Sigmoid colon (tissue), 7 donors: ENCODE results near the gene SUMF1. TPM values are rescaled to one million over a fixed set of nuclear protein-coding genes. Genes with fewer than 3 reads are reported as not detected.

Source experiments
- DNase-seq: peaks from one replicate; pipeline ENCODE4 v3.0.0-alpha.2; 2019
- H3K27ac ChIP-seq, 4 donors: fragments of 200-600 bp; sonication (generic); one replicate each; pipeline ENCODE4 v1.5.1; 2016 to 2019; ENCODE audit warnings: mild to moderate bottlenecking in 1 of 4
- H3K27me3 ChIP-seq, 3 donors: fragments of 200-600 bp; sonication (generic); one replicate each; pipeline ENCODE4 v1.5.1; 2019; ENCODE audit warnings: mild to moderate bottlenecking in 1 of 3
- H3K36me3 ChIP-seq, 4 donors: fragments of 200-600 bp; sonication (generic); one replicate each; pipeline ENCODE4 v1.5.1; 2016 to 2019
- H3K4me1 ChIP-seq, 4 donors: fragments of 200-600 bp; sonication (generic); one replicate each; pipeline ENCODE4 v1.5.1; 2017 to 2019
- H3K4me3 ChIP-seq, 4 donors: fragments of 200-600 bp; sonication (generic); one replicate each; pipeline ENCODE4 v1.5.1; 2017 to 2019; ENCODE audit warnings: mild to moderate bottlenecking in 2 of 4, moderate library complexity in 1 of 4
- H3K9me3 ChIP-seq, 4 donors: fragments of 200-600 bp in 3 of 4; sonication (generic) in 3 of 4; one replicate each; pipeline versions ENCODE4 v1.5.1 to v1.6.1; 2013 to 2019
- EP300 ChIP-seq, 4 donors: sonication (generic); formaldehyde crosslinking; IDR thresholded peaks; one replicate each; pipeline ENCODE4 v1.6.1; 2017; ENCODE audit warnings: antibody characterized with exemption in 4 of 4
- POLR2A ChIP-seq, 2 donors: fragments of 450-650 bp; IDR thresholded peaks; one replicate each; pipeline ENCODE4 v1.6.1; 2016; ENCODE audit warnings: antibody characterized with exemption in 2 of 2, mild to moderate bottlenecking in 2 of 2, moderate library complexity in 2 of 2
- POLR2AphosphoS5 ChIP-seq, 4 donors: sonication (generic); formaldehyde crosslinking; IDR thresholded peaks; one replicate each; pipeline ENCODE4 v1.6.1; 2017; ENCODE audit warnings: antibody characterized with exemption in 4 of 4
- WGBS, 2 donors: extraction: QIAGEN DNeasy Blood & Tissue Kit; methylation state at CpG; one replicate each; pipeline ENCODE4 v1.1.7; 2013; 5-methylcytosine and 5-hydroxymethylcytosine counted together
- intact Hi-C: fragments of 100-400 bp; cut with DNase I; formaldehyde crosslinking; loops from one replicate; pipeline ENCODE4 v1.15.1; 2023
- polyA plus RNA-seq, 3 donors: library from polyadenylated mRNA; stranded (reverse); fragments of 200-250 nt; gene quantifications; one replicate each; pipeline ENCODE4 v1.2.3, GENCODE V29; 2013
- total RNA-seq, 4 donors: library from RNA; depleted of rRNA; stranded (reverse); fragments of >200 nt; gene quantifications; one replicate each; pipeline ENCODE4 v1.1.0, GENCODE V29; 2016
- TF ChIP-seq, protein P1 (sequence below), 4 experiments: fragments of 450-650 bp in 3 of 4; fragments of 200-600 bp in 1 of 4; IDR thresholded peaks; one replicate each; pipeline ENCODE4 v1.5.1; 2016 to 2019; ENCODE audit warnings: antibody characterized with exemption in 4 of 4, mild to moderate bottlenecking in 3 of 4, moderate library complexity in 2 of 4
- donor health status: healthy with polysubstance abuse.
- donor health status: Bipolar disorder and iron deficiency.
- donor health status: healthy.

The SUMF1 gene
- total and polyA plus RNA-seq, 7 donors = 8.4 to 57.4 (median 23.3) TPM

DNA sequence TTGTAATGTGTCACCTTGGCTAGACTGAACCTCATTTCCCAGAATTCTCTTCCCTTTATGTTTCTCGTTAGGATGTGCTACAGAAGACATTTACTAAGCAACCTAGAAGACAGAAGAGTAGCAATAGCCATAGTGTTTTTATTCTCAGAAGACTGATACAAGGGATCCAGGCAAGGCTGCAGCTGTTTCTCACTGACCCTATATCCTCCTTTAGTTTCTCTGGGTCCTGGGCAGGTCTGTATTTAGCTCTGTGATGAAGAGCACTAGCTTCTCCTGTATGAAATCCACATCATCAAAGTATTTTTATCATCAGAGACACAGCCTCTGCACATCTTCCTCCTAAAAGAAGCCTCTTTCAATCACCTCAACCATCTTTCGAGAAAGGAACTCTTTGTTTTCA lies 72.5 kb downstream of the SUMF1 start:
- 96 to 99% methylated on average over 2 of the region's 2 CpGs for WGBS, 2 donors
- no peak for DNase-seq
- H3K9me3 ChIP-seq = no peaks in the 10 kb centered on the region
- no peak overlapping the region for H3K4me3 ChIP-seq
- peaks cover 0 to 8% (median 1%) of the 10 kb centered on the region in 4 donors for H3K36me3 ChIP-seq
- no peak overlapping the region for H3K27ac ChIP-seq
- TF ChIP-seq, protein P1, sequence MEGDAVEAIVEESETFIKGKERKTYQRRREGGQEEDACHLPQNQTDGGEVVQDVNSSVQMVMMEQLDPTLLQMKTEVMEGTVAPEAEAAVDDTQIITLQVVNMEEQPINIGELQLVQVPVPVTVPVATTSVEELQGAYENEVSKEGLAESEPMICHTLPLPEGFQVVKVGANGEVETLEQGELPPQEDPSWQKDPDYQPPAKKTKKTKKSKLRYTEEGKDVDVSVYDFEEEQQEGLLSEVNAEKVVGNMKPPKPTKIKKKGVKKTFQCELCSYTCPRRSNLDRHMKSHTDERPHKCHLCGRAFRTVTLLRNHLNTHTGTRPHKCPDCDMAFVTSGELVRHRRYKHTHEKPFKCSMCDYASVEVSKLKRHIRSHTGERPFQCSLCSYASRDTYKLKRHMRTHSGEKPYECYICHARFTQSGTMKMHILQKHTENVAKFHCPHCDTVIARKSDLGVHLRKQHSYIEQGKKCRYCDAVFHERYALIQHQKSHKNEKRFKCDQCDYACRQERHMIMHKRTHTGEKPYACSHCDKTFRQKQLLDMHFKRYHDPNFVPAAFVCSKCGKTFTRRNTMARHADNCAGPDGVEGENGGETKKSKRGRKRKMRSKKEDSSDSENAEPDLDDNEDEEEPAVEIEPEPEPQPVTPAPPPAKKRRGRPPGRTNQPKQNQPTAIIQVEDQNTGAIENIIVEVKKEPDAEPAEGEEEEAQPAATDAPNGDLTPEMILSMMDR (IDR thresholded peaks at IDR 0.05) = no peak
- TF ChIP-seq POLR2AphosphoS5 (IDR thresholded peaks at IDR 0.05) (no peak), POLR2A (IDR thresholded peaks at IDR 0.05) (no peak), EP300 (IDR thresholded peaks at IDR 0.05) (no peak)
- intact Hi-C loops = no loop called here
- H3K27me3 ChIP-seq = no peaks in the 10 kb centered on the region
- no peaks in the 10 kb centered on the region for H3K4me1 ChIP-seq

DNA sequence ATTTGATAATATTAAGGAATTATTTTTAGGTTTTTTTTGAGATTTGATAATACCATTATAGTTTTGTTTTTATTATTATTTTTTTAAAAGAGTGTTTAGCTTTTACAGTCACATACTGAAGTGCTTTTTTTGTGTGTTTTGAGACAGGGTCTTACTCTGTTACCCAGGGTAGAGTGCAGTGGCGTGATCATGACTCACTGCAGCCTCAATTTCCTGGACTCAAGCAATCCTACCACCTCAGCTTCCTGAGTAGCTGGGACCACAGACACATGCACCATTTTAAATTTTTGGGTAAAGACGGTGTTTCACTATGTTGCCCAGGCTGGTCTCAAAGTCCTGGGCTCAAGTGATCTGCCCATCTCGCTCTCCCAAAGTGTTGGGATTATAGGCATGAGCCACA lies 73.0 kb downstream of the SUMF1 start:
- H3K4me3 ChIP-seq = no peak overlapping the region
- no peaks in the 10 kb centered on the region for H3K9me3 ChIP-seq
- H3K36me3 ChIP-seq = peaks cover 0 to 8% (median 1%) of the 10 kb centered on the region in 4 donors
- no peaks in the 10 kb centered on the region for H3K27me3 ChIP-seq
- TF ChIP-seq POLR2AphosphoS5 (IDR thresholded peaks at IDR 0.05) (no peak), EP300 (IDR thresholded peaks at IDR 0.05) (no peak), POLR2A (IDR thresholded peaks at IDR 0.05) (no peak)
- TF ChIP-seq, protein P1 (IDR thresholded peaks at IDR 0.05) = no peak
- H3K27ac ChIP-seq = no peak overlapping the region
- no peak for DNase-seq
- H3K4me1 ChIP-seq = no peaks in the 10 kb centered on the region
- intact Hi-C loops = no loop called here
- 83 to 89% methylated on average over 3 of the region's 3 CpGs for WGBS, 2 donors

DNA sequence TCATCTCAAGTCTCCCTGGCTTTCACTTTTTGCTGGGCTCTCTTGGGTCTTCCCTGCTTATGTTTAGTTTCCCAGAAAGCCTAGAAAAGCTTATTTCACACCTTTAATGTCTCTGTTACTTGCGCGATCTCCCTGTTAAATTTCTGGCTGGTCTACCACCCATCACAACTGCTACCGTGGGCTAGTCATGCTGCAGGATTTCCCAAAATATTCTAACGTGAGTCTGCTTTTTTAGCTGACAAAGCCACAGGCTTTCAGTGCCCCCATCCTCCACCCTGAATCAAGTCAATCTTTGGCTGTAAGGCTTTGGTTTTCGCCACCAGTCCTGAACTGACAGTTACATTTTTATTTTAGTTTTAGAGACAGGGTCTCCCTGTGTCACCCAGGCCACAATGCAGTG lies 74.1 kb downstream of the SUMF1 start:
- DNase-seq = no peak
- H3K9me3 ChIP-seq = no peaks in the 10 kb centered on the region
- WGBS, 2 donors = 96 to 98% methylated on average over 5 of the region's 5 CpGs
- no peak overlapping the region for H3K4me3 ChIP-seq
- no peaks in the 10 kb centered on the region for H3K4me1 ChIP-seq
- H3K27ac ChIP-seq = no peak overlapping the region
- H3K36me3 ChIP-seq = peaks cover 0 to 8% (median 1%) of the 10 kb centered on the region in 4 donors
- H3K27me3 ChIP-seq = no peaks in the 10 kb centered on the region
- no peak for TF ChIP-seq POLR2A (IDR thresholded peaks at IDR 0.05)
- TF ChIP-seq POLR2AphosphoS5 (IDR thresholded peaks at IDR 0.05) = no peak
- TF ChIP-seq, protein P1 (IDR thresholded peaks at IDR 0.05) = no peak
- TF ChIP-seq EP300 (IDR thresholded peaks at IDR 0.05) = no peak
- intact Hi-C loops = no loop called here

DNA sequence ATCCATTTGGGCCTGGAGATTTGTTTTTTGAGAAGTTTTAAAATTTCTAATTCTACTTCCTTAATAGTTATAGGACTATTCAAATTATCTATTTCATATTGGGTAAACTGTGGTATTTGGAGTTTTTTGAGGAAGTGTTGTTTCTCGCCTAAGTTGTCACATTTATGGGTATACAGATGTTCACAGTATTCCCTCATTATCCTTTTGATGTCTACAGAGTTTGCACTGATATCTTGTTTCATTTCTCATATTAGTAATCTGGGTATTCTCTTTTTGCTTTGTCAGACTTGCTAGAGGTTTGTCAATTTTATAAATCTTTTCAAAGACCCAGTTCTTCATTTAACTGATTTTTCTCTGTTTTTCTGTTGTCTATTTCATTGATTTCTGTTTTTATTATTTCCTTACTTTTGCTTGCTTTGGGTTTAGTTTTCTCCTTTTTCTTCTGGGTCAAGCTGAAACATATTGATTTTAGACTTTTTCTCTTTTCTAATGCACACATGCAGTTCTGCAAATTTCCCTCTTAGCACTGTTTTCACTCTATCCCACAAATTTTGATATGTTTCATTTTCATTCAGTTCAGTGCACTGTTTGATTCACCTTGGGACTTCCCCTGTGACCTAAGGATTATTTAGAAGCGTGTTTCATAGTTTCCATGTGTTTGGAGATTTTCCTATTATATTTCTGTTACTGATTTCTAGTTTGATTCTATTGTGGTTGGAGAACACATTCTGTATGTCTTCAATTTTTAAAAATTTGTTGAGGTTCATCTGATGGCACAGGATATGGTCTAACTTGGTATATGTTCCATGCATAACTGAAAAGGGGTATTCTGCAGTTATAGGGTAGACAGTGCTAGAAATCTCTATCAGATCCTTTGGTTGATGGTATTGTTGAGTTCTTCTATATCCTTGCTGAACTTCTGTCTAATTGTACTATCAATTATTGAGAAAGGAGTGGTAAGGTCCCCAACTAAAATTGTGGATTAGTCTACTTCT lies 79.6 kb downstream of the SUMF1 start:
- WGBS, 2 donors = 79 to 91% methylated on average over 2 of the region's 2 CpGs
- Histone ChIP-seq H3K4me3 (no peak overlapping the region), H3K27me3 (no peaks in the 10 kb centered on the region), H3K9me3 (no peaks in the 10 kb centered on the region), H3K36me3 (no peaks in the 10 kb centered on the region), H3K27ac (no peak overlapping the region), H3K4me1 (peaks cover 0 to 9% (median 0%) of the 10 kb centered on the region in 4 donors)
- TF ChIP-seq POLR2AphosphoS5 (IDR thresholded peaks at IDR 0.05) (no peak), EP300 (IDR thresholded peaks at IDR 0.05) (no peak), POLR2A (IDR thresholded peaks at IDR 0.05) (no peak)
- TF ChIP-seq, protein P1 (IDR thresholded peaks at IDR 0.05) = no peak
- intact Hi-C loops = no loop called here
- DNase-seq = no peak
